Liver (tissue), 9 donors: Measurements from ENCODE around the gene MAPK8IP3. TPM values are rescaled to one million over a fixed set of nuclear protein-coding genes. Genes with fewer than 3 reads are reported as not detected.

Source experiments
- DNase-seq: peaks from one replicate; pipeline ENCODE4 v3.0.0-alpha.2; 2017; ENCODE audit warnings: low spot score
- H3K27ac ChIP-seq, 2 donors: one replicate each; pipeline ENCODE4 v1.7.0; 2013; ENCODE audit warnings: inconsistent platforms in 2 of 2, low read length in 2 of 2, control low read depth in 1 of 2, low read depth in 1 of 2, mild to moderate bottlenecking in 1 of 2
- H3K27me3 ChIP-seq, 4 donors: one replicate each; pipeline versions ENCODE4 v1.6.1 to v1.7.0; 2013; ENCODE audit warnings: low read length in 3 of 4, inconsistent platforms in 1 of 4, mild to moderate bottlenecking in 1 of 4, moderate library complexity in 1 of 4; ENCODE audit not compliant: control insufficient read depth in 4 of 4, insufficient read depth in 4 of 4
- H3K36me3 ChIP-seq, 4 donors: one replicate each; pipeline versions ENCODE4 v1.6.1 to v1.7.0; 2013; ENCODE audit warnings: low read length in 3 of 4, mild to moderate bottlenecking in 3 of 4, low read depth in 1 of 4, moderate library complexity in 1 of 4; ENCODE audit not compliant: control insufficient read depth in 4 of 4, insufficient read depth in 3 of 4
- H3K4me1 ChIP-seq, 4 donors: one replicate each; pipeline versions ENCODE4 v1.6.1 to v1.7.0; 2013; ENCODE audit warnings: low read length in 3 of 4, mild to moderate bottlenecking in 3 of 4, moderate library complexity in 1 of 4; ENCODE audit not compliant: control insufficient read depth in 4 of 4, insufficient read depth in 4 of 4
- H3K4me3 ChIP-seq, 3 donors: one replicate each; pipeline versions ENCODE4 v1.6.1 to v1.7.0; 2013; ENCODE audit warnings: low read length in 3 of 3, control low read depth in 1 of 3, low read depth in 1 of 3, mild to moderate bottlenecking in 1 of 3
- H3K9ac ChIP-seq, 2 donors: one replicate each; pipeline ENCODE4 v1.7.0; 2013; ENCODE audit warnings: low read length in 2 of 2, mild to moderate bottlenecking in 2 of 2, moderate library complexity in 2 of 2, control low read depth in 1 of 2, low read depth in 1 of 2
- H3K9me3 ChIP-seq, 4 donors: one replicate each; pipeline versions ENCODE4 v1.6.1 to v1.7.0; 2013; ENCODE audit warnings: low read length in 3 of 4; ENCODE audit not compliant: control insufficient read depth in 4 of 4
- EGR1 ChIP-seq, 2 donors: IDR thresholded peaks; 2 replicates each; pipeline ENCODE4 v1.6.1; 2016 to 2018; ENCODE audit warnings: antibody characterized with exemption in 2 of 2, low read depth in 2 of 2
- FOXA1 ChIP-seq: IDR thresholded peaks from 2 replicates; pipeline ENCODE4 v1.6.1; 2016; ENCODE audit warnings: antibody characterized with exemption
- FOXA2 ChIP-seq: IDR thresholded peaks from 2 replicates; pipeline ENCODE4 v1.6.1; 2016; ENCODE audit warnings: antibody characterized with exemption
- GABPA ChIP-seq, 2 donors: IDR thresholded peaks in 1 of 2; conservative IDR thresholded peaks in 1 of 2; 2 replicates each; pipeline ENCODE4 v1.6.1; 2016; ENCODE audit warnings: antibody characterized with exemption in 2 of 2, mild to moderate bottlenecking in 1 of 2, moderate library complexity in 1 of 2
- HNF4A ChIP-seq, 2 donors: conservative IDR thresholded peaks; 2 replicates each; pipeline ENCODE4 v1.6.1; 2016; ENCODE audit warnings: antibody characterized with exemption in 2 of 2, mild to moderate bottlenecking in 2 of 2
- HNF4G ChIP-seq: IDR thresholded peaks from 2 replicates; pipeline ENCODE4 v1.6.1; 2016; ENCODE audit warnings: antibody characterized with exemption
- JUND ChIP-seq, 2 donors: IDR thresholded peaks; 2 replicates each; pipeline ENCODE4 v1.6.1; 2016; ENCODE audit warnings: antibody characterized with exemption in 2 of 2
- NR2F2 ChIP-seq: IDR thresholded peaks from 2 replicates; pipeline ENCODE4 v1.6.1; 2016; ENCODE audit warnings: antibody characterized with exemption
- RAD21 ChIP-seq, 2 donors: IDR thresholded peaks; 2 replicates each; pipeline ENCODE4 v1.6.1; 2016; ENCODE audit warnings: antibody characterized with exemption in 2 of 2, mild to moderate bottlenecking in 2 of 2
- RXRA ChIP-seq, 2 donors: IDR thresholded peaks; 2 replicates each; pipeline ENCODE4 v1.6.1; 2017 to 2018; ENCODE audit warnings: antibody characterized with exemption in 2 of 2, mild to moderate bottlenecking in 1 of 2
- SP1 ChIP-seq: IDR thresholded peaks from 2 replicates; pipeline ENCODE4 v1.6.1; 2018; ENCODE audit warnings: antibody characterized with exemption, mild to moderate bottlenecking
- TAF1 ChIP-seq: conservative IDR thresholded peaks from 2 replicates; pipeline ENCODE4 v1.6.1; 2016; ENCODE audit warnings: antibody characterized with exemption, mild to moderate bottlenecking
- YY1 ChIP-seq: IDR thresholded peaks from 2 replicates; pipeline ENCODE4 v1.6.1; 2016; ENCODE audit warnings: antibody characterized with exemption, mild to moderate bottlenecking
- WGBS: extraction: QIAGEN DNeasy Blood & Tissue Kit; methylation state at CpG from one replicate; pipeline ENCODE4 v1.1.7; 2013; 5-methylcytosine and 5-hydroxymethylcytosine counted together
- polyA plus RNA-seq, 2 donors: library from polyadenylated mRNA; stranded (reverse) in 1 of 2; unstranded in 1 of 2; fragments of 200-250 nt in 1 of 2; fragments of >200 nt in 1 of 2; fragmentation: Nextera tagmentation in 1 of 2; extraction: Ambion mirVana in 1 of 2; gene quantifications; one replicate each; pipeline versions ENCODE4 v1.2.1 to v1.2.3, GENCODE V29; 2013 to 2015
- total RNA-seq, 2 donors: library from RNA; depleted of rRNA; stranded (reverse); fragments of >200 nt; gene quantifications; one replicate each; pipeline ENCODE4 v1.2.3, GENCODE V29; 2014
- TF ChIP-seq, protein P1 (sequence below): fragments of 150-350 bp; IDR thresholded peaks from 2 replicates; pipeline ENCODE4 v1.5.1; 2017; ENCODE audit warnings: improper control_type of control experiment, low read depth, low read length; ENCODE audit not compliant: missing input control
- TF ChIP-seq, protein P2 (sequence below): IDR thresholded peaks from 2 replicates; pipeline ENCODE4 v1.6.1; 2016; ENCODE audit warnings: antibody characterized with exemption, mild to moderate bottlenecking
- TF ChIP-seq, protein P3 (sequence below): IDR thresholded peaks from 2 replicates; pipeline ENCODE4 v1.6.1; 2016; ENCODE audit warnings: antibody characterized with exemption
- TF ChIP-seq, protein P4 (sequence below): IDR thresholded peaks from 2 replicates; pipeline ENCODE4 v1.6.1; 2016; ENCODE audit warnings: antibody characterized with exemption
- TF ChIP-seq, protein P5 (sequence below): IDR thresholded peaks from 2 replicates; pipeline ENCODE4 v1.6.1; 2016; ENCODE audit warnings: antibody characterized with exemption
- donor health status: healthy.
- donor health status: healthy.
- donor health status: healthy.
- donor health status: healthy.
- donor health status: healthy.

MAPK8IP3 gene
- total and polyA plus RNA-seq, 4 donors = 4.1 to 43.0 (median 9.3) TPM

DNA sequence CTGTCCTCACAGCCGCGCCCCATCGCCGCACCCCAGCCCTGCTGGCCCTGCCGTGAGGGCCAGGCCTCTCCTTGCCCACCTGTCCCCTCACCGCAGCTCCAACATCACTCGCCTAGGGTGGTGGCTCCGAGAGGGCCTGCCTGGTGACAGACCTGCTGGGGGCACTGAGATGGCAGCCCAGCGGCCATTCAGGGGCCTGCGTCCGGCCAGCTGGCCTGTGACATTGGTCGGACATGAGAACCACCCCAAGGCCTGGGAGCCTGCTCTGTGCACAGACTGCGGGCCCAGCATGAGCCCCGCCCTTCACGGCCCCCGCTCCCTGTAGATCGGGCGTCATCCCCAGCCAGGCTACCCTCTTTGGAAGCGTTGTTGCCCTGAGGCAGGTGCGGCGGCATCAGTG lies 53.5 kb downstream of the MAPK8IP3 start:
- no peak overlapping the region for H3K9ac ChIP-seq
- no peaks in the 10 kb centered on the region for H3K4me1 ChIP-seq
- no peak for TF ChIP-seq FOXA2
- TF ChIP-seq HNF4A (conservative IDR thresholded peaks at IDR 0.05) = no peak
- TF ChIP-seq, protein P1, sequence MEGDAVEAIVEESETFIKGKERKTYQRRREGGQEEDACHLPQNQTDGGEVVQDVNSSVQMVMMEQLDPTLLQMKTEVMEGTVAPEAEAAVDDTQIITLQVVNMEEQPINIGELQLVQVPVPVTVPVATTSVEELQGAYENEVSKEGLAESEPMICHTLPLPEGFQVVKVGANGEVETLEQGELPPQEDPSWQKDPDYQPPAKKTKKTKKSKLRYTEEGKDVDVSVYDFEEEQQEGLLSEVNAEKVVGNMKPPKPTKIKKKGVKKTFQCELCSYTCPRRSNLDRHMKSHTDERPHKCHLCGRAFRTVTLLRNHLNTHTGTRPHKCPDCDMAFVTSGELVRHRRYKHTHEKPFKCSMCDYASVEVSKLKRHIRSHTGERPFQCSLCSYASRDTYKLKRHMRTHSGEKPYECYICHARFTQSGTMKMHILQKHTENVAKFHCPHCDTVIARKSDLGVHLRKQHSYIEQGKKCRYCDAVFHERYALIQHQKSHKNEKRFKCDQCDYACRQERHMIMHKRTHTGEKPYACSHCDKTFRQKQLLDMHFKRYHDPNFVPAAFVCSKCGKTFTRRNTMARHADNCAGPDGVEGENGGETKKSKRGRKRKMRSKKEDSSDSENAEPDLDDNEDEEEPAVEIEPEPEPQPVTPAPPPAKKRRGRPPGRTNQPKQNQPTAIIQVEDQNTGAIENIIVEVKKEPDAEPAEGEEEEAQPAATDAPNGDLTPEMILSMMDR = no peak
- no peak for TF ChIP-seq HNF4G
- TF ChIP-seq TAF1 = no peak
- no peak for TF ChIP-seq RAD21 (IDR thresholded peaks at IDR 0.05)
- TF ChIP-seq EGR1 (IDR thresholded peaks at IDR 0.05; ENCODE audit: low read depth in 2 of 2) = no peak
- TF ChIP-seq RXRA (IDR thresholded peaks at IDR 0.05) = no peak
- TF ChIP-seq, protein P2, sequence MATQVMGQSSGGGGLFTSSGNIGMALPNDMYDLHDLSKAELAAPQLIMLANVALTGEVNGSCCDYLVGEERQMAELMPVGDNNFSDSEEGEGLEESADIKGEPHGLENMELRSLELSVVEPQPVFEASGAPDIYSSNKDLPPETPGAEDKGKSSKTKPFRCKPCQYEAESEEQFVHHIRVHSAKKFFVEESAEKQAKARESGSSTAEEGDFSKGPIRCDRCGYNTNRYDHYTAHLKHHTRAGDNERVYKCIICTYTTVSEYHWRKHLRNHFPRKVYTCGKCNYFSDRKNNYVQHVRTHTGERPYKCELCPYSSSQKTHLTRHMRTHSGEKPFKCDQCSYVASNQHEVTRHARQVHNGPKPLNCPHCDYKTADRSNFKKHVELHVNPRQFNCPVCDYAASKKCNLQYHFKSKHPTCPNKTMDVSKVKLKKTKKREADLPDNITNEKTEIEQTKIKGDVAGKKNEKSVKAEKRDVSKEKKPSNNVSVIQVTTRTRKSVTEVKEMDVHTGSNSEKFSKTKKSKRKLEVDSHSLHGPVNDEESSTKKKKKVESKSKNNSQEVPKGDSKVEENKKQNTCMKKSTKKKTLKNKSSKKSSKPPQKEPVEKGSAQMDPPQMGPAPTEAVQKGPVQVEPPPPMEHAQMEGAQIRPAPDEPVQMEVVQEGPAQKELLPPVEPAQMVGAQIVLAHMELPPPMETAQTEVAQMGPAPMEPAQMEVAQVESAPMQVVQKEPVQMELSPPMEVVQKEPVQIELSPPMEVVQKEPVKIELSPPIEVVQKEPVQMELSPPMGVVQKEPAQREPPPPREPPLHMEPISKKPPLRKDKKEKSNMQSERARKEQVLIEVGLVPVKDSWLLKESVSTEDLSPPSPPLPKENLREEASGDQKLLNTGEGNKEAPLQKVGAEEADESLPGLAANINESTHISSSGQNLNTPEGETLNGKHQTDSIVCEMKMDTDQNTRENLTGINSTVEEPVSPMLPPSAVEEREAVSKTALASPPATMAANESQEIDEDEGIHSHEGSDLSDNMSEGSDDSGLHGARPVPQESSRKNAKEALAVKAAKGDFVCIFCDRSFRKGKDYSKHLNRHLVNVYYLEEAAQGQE = no peak
- no peak for TF ChIP-seq YY1
- no peak for TF ChIP-seq JUND (IDR thresholded peaks at IDR 0.05)
- TF ChIP-seq, protein P3, sequence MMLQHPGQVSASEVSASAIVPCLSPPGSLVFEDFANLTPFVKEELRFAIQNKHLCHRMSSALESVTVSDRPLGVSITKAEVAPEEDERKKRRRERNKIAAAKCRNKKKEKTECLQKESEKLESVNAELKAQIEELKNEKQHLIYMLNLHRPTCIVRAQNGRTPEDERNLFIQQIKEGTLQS = no peak
- TF ChIP-seq, protein P4, sequence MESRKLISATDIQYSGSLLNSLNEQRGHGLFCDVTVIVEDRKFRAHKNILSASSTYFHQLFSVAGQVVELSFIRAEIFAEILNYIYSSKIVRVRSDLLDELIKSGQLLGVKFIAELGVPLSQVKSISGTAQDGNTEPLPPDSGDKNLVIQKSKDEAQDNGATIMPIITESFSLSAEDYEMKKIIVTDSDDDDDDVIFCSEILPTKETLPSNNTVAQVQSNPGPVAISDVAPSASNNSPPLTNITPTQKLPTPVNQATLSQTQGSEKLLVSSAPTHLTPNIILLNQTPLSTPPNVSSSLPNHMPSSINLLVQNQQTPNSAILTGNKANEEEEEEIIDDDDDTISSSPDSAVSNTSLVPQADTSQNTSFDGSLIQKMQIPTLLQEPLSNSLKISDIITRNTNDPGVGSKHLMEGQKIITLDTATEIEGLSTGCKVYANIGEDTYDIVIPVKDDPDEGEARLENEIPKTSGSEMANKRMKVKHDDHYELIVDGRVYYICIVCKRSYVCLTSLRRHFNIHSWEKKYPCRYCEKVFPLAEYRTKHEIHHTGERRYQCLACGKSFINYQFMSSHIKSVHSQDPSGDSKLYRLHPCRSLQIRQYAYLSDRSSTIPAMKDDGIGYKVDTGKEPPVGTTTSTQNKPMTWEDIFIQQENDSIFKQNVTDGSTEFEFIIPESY = no peak
- TF ChIP-seq FOXA1 = no peak
- TF ChIP-seq NR2F2 = no peak
- TF ChIP-seq GABPA (IDR thresholded peaks at IDR 0.05 in 1 of 2, conservative IDR thresholded peaks at IDR 0.05 in 1 of 2) = no peak
- TF ChIP-seq, protein P5, sequence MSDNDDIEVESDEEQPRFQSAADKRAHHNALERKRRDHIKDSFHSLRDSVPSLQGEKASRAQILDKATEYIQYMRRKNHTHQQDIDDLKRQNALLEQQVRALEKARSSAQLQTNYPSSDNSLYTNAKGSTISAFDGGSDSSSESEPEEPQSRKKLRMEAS = no peak
- no peak for TF ChIP-seq SP1
- no peak overlapping the region for H3K4me3 ChIP-seq
- WGBS = 96% methylated on average over 21 of the region's 21 CpGs
- H3K27ac ChIP-seq = no peak overlapping the region
- peaks cover 5 to 41% (median 10%) of the 10 kb centered on the region in 4 donors for H3K36me3 ChIP-seq
- no peaks in the 10 kb centered on the region for H3K9me3 ChIP-seq
- no peaks in the 10 kb centered on the region for H3K27me3 ChIP-seq
- DNase-seq = no peak
